Skeletal muscle satellite cell (primary cell): ENCODE data around the gene RAD51B.

Experiments used
- H3K27me3 ChIP-seq: 2 replicates; pipeline ENCODE4 v1.7.0; 2013; ENCODE audit warnings: low read length; ENCODE audit not compliant: control insufficient read depth, insufficient read depth
- H3K36me3 ChIP-seq: 2 replicates; pipeline ENCODE4 v1.7.0; 2013; ENCODE audit warnings: mild to moderate bottlenecking, control low read depth, low read length; ENCODE audit not compliant: insufficient read depth
- H3K4me1 ChIP-seq: 2 replicates; pipeline ENCODE4 v1.7.0; 2013; ENCODE audit warnings: low read length; ENCODE audit not compliant: control insufficient read depth, insufficient read depth
- H3K4me2 ChIP-seq: 2 replicates; pipeline ENCODE4 v1.7.0; 2013; ENCODE audit warnings: mild to moderate bottlenecking, low read length
- H3K4me3 ChIP-seq: 2 replicates; pipeline ENCODE4 v1.7.0; 2013; ENCODE audit warnings: low read length
- H3K9ac ChIP-seq: 2 replicates; pipeline ENCODE4 v1.7.0; 2013; ENCODE audit warnings: mild to moderate bottlenecking, low read depth, low read length, moderate library complexity
- H3K9me3 ChIP-seq: replicated peaks from 2 replicates; pipeline ENCODE4 v1.7.0; 2013; ENCODE audit warnings: mild to moderate bottlenecking, control low read depth, low read length

RAD51B gene

GRCh38 chr14:68523326-68523610, 703.7 kb downstream of the RAD51B start:
- no peaks in the 10 kb centered on the region for H3K9me3 ChIP-seq
- H3K4me2 ChIP-seq: no peak overlapping the region
- peak overlapping the region; percentile 44 for H3K9ac ChIP-seq
- no peak overlapping the region for H3K4me3 ChIP-seq
- no peaks in the 10 kb centered on the region for H3K36me3 ChIP-seq
- no peaks in the 10 kb centered on the region for H3K27me3 ChIP-seq
- H3K4me1 ChIP-seq: peaks cover 87% of the 10 kb centered on the region

- Histone ChIP-seq H3K9ac (peak overlapping the region; percentile 63), H3K4me1 (peaks cover 81% of the 10 kb centered on the region)
Observed at GRCh38 chr14:68523989-68524725, 704.6 kb downstream of the RAD51B start.

DNA sequence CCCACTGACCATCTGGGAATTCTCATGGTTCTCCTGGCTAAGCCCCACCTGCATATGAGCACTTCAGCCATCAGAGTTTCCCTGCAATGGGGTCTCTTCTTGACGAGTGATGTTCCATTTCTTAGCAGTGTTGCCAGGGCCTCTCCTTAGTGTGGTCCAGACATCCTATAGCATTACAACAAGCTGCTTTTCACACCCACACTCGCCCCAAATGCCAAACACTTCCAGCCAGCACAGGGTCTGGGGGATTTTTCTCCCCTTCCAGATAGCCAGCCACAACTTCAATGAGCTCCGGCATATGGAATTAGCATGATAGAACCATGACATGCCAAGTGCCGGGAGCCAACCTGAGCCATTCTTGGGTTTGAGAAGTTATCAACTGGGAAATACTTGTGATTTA, 705.9 kb downstream of the RAD51B start:
- Histone ChIP-seq H3K4me1 (peaks cover 75% of the 10 kb centered on the region), H3K4me3 (no peak overlapping the region), H3K27me3 (no peaks in the 10 kb centered on the region), H3K36me3 (no peaks in the 10 kb centered on the region), H3K9ac (no peak overlapping the region), H3K4me2 (no peak overlapping the region), H3K9me3 (no peaks in the 10 kb centered on the region)

More at GRCh38 chr14:68523989-68524725, 704.6 kb downstream of the RAD51B start:
- Histone ChIP-seq H3K27me3 (no peaks in the 10 kb centered on the region), H3K9me3 (no peaks in the 10 kb centered on the region), H3K36me3 (no peaks in the 10 kb centered on the region), H3K4me2 (no peak overlapping the region), H3K4me3 (no peak overlapping the region)

DNA sequence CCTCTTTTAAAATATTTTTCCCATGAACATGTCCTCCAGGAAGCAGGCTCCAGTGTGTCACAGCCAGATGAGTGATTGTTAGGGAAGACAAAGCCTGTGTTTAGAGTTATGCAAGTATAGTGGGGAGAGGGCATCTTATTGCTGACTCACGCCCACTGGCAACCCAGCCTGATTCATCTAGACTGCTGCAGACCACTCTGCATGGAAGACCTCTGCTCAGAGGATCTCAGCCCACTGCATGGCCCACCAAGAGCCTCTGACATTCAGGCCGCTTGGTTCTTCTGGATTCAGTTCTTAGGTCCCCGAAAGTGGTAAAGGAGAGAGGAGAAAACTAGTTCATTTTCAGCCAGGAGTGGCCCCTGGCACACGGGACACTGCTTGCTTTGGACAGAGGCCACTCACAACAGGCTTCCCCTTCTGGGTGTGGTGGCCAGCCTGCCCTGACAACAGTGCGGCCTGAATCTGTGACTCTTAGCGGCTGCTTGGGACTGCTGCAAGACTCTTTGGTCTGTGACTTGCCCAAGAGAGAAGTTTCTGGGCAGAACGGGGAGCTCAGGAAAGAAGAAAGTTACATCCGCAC, 707.0 kb downstream of the RAD51B start:
- H3K4me1 ChIP-seq: peaks cover 66% of the 10 kb centered on the region
- no peaks in the 10 kb centered on the region for H3K9me3 ChIP-seq
- no peaks in the 10 kb centered on the region for H3K27me3 ChIP-seq
- H3K4me2 ChIP-seq: peak overlapping the region; percentile 63
- no peaks in the 10 kb centered on the region for H3K36me3 ChIP-seq
- H3K4me3 ChIP-seq: peak overlapping the region; percentile 5
- peak overlapping the region; percentile 70 for H3K9ac ChIP-seq

DNA sequence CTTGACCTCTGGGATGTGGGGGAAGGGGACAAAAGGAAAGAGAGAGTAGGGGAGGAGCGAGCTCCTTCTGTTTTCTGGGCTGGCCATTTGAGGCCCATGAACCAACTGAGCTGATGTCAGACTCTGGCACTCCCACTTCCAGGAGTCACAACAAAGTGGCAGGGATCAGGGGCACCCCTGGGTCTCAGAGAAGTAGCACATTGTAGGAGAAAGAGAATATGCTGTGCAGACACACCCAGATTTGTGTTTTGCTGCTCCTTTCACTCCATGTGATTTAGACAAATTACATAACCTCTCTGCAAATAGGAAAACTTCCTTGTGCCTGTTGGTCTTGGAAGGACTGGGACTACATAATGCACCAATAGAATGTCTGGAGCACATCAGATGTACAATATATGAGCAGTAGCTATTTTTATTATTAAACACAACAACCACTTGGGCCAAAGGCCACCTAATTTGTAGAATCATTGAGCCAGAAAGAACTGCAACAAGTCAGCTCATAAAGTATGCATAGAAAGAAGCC, 707.8 kb downstream of the RAD51B start:
- Histone ChIP-seq H3K4me1 (peaks cover 59% of the 10 kb centered on the region), H3K36me3 (no peaks in the 10 kb centered on the region), H3K4me3 (peak overlapping the region; percentile 5), H3K9ac (peak overlapping the region; percentile 70), H3K27me3 (no peaks in the 10 kb centered on the region), H3K4me2 (peak overlapping the region; percentile 63), H3K9me3 (no peaks in the 10 kb centered on the region)

DNA sequence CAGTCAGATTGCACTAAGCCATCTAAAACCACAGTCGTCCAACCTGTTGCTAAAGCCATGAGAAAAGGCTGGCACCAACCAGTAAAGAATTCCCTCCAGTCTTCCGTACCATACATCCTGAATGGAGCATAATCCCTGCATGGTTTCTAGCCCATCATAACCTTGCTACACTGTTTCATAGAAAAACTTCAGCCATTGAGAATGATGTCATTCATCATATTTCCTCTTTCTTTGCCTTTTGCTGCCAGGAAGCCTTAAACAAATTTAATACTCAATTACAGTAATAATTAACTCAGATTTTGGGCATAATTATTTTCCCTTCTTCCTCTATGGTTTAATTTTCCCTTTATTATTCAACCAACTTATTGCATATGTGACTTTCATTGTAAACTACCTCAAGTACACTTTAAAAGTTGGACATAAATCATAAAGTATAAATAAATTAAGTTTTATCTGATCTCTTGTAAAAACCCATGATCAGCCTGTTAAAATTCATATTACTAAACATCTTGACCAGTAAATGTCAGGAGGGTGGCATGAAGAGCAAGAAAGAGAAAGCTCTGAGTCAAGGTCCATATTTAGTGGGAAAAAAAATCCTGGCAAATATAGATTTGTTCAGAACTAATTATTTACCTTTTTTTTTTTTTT, 708.6 kb downstream of the RAD51B start:
- Histone ChIP-seq H3K4me3 (no peak overlapping the region), H3K4me1 (peaks cover 54% of the 10 kb centered on the region), H3K4me2 (no peak overlapping the region), H3K27me3 (no peaks in the 10 kb centered on the region), H3K9ac (no peak overlapping the region), H3K9me3 (no peaks in the 10 kb centered on the region), H3K36me3 (no peaks in the 10 kb centered on the region)

- H3K4me2 ChIP-seq: no peak overlapping the region
- no peaks in the 10 kb centered on the region for H3K36me3 ChIP-seq
- peaks cover 37% of the 10 kb centered on the region for H3K4me1 ChIP-seq
- H3K9ac ChIP-seq: no peak overlapping the region
- no peaks in the 10 kb centered on the region for H3K27me3 ChIP-seq
- no peak overlapping the region for H3K4me3 ChIP-seq
- no peaks in the 10 kb centered on the region for H3K9me3 ChIP-seq
Observed at GRCh38 chr14:68530443-68530842, 710.9 kb downstream of the RAD51B start.

GRCh38 chr14:68532496-68532895, 712.9 kb downstream of the RAD51B start:
- no peak overlapping the region for H3K9ac ChIP-seq
- H3K4me1 ChIP-seq: peaks cover 27% of the 10 kb centered on the region
- no peaks in the 10 kb centered on the region for H3K9me3 ChIP-seq
- H3K36me3 ChIP-seq: no peaks in the 10 kb centered on the region
- H3K4me3 ChIP-seq: no peak overlapping the region
- no peaks in the 10 kb centered on the region for H3K27me3 ChIP-seq
- H3K4me2 ChIP-seq: no peak overlapping the region

GRCh38 chr14:68534276-68534675, 714.7 kb downstream of the RAD51B start:
- Histone ChIP-seq H3K4me3 (no peak overlapping the region), H3K27me3 (no peaks in the 10 kb centered on the region), H3K36me3 (no peaks in the 10 kb centered on the region), H3K4me2 (no peak overlapping the region), H3K4me1 (peaks cover 18% of the 10 kb centered on the region), H3K9me3 (no peaks in the 10 kb centered on the region), H3K9ac (no peak overlapping the region)

DNA sequence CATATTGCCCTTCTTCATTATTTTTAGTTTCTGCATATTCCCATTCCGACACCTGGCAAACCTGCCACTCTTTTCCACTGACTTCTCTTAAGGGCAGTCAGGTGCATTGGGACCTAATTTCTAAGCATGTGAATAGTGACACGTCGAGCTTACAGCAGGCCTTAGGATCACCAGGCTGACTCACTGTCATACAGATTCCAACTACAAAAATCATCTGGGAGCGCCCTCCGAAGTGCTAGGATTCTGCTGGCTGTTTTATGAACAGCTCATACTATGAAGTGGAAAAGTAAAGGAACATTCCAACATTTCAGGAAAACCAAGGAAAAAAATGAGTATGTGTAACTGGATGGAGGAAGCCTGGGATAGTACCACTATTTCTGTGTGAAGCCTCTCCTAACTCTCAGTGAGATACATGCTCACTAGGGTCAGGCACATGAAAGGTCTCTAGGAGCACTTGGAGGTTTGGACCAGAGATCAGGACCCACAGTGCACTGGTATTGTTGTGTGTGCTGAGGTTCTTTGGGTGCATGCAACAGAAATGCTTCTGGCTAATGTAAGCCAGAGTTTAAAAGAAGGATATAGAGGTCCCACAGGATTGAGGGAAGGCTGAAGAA, 715.9 kb downstream of the RAD51B start:
- H3K9me3 ChIP-seq: no peaks in the 10 kb centered on the region
- no peaks in the 10 kb centered on the region for H3K27me3 ChIP-seq
- H3K4me3 ChIP-seq: no peak overlapping the region
- no peaks in the 10 kb centered on the region for H3K36me3 ChIP-seq
- peak overlapping the region; percentile 42 for H3K4me2 ChIP-seq
- H3K9ac ChIP-seq: peak overlapping the region; percentile 74
- H3K4me1 ChIP-seq: peaks cover 18% of the 10 kb centered on the region

DNA sequence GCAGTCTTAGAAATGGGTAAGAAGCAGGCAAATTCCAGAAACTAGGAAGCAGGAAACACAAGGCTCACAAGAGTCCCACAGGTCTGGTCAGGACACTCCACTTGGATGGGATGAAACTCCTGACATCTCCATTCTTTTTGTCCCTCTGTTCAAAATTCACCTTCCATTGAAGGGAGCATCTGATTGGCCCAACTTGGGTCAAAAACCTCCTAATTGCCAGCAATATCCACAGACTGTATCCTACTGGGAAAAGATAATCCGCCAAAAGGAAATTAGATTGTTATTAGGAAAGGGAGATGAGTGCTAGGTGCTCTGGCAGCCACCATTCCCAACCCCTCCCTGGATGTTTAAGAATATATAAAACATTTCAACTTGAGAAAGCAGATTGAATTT, 716.4 kb downstream of the RAD51B start:
- Histone ChIP-seq H3K9ac (peak overlapping the region; percentile 74), H3K9me3 (no peaks in the 10 kb centered on the region), H3K4me1 (peaks cover 18% of the 10 kb centered on the region), H3K4me2 (peak overlapping the region; percentile 42), H3K4me3 (no peak overlapping the region), H3K36me3 (no peaks in the 10 kb centered on the region), H3K27me3 (no peaks in the 10 kb centered on the region)
